Measurements from ENCODE around the gene MAST2.
"Not testable (repeated sequence)": the region's sequence is repeated elsewhere in the genome, so short reads cannot be mapped to it uniquely, and the experiment has no call there.

Gene MAST2

GRCh38 chr1:45908611-45909140, 105.3 kb downstream of the MAST2 start:
- no peak for DNase-seq

GRCh38 chr1:45911634-45912033, 108.2 kb downstream of the MAST2 start:
- no peak for DNase-seq

- DNase-seq: no peak
Observed at GRCh38 chr1:45913183-45913683, 109.8 kb downstream of the MAST2 start.

- DNase-seq: no peak
Observed at GRCh38 chr1:45913731-45914501, 110.5 kb downstream of the MAST2 start.

- no peak for DNase-seq
Observed at GRCh38 chr1:45914836-45915235, 111.4 kb downstream of the MAST2 start.

GRCh38 chr1:45922374-45922773, 119.0 kb downstream of the MAST2 start:
- DNase-seq: no peak

- DNase-seq: no peak
Observed at GRCh38 chr1:45922813-45923212, 119.4 kb downstream of the MAST2 start.

- no peak for DNase-seq
Observed at GRCh38 chr1:45923343-45923742, 119.9 kb downstream of the MAST2 start.

GRCh38 chr1:45924736-45925135, 121.3 kb downstream of the MAST2 start:
- no peak for DNase-seq

- DNase-seq: no peak
Observed at GRCh38 chr1:45925728-45926287, 122.4 kb downstream of the MAST2 start.

GRCh38 chr1:45926330-45926729, 122.9 kb downstream of the MAST2 start:
- DNase-seq: no peak

- not testable (repeated sequence) for DNase-seq
Observed at GRCh38 chr1:45927231-45927915, 124.0 kb downstream of the MAST2 start.

- DNase-seq: no peak
Observed at GRCh38 chr1:45928486-45929205, 125.2 kb downstream of the MAST2 start.

GRCh38 chr1:45929257-45929687, 125.9 kb downstream of the MAST2 start:
- DNase-seq: no peak

GRCh38 chr1:45930258-45931150, 127.1 kb downstream of the MAST2 start:
- no peak for DNase-seq

- not testable (repeated sequence) for DNase-seq
Observed at GRCh38 chr1:45932205-45932604, 128.8 kb downstream of the MAST2 start.

- no peak for DNase-seq
Observed at GRCh38 chr1:45934947-45935346, 131.5 kb downstream of the MAST2 start.

GRCh38 chr1:45938029-45938428, 134.6 kb downstream of the MAST2 start:
- DNase-seq: no peak

- no peak for DNase-seq
Observed at GRCh38 chr1:45942411-45942810, 139.0 kb downstream of the MAST2 start.

GRCh38 chr1:45943185-45943584, 139.8 kb downstream of the MAST2 start:
- no peak for DNase-seq

GRCh38 chr1:45945426-45945825, 142.0 kb downstream of the MAST2 start:
- no peak for DNase-seq

- DNase-seq: not testable (repeated sequence)
Observed at GRCh38 chr1:45949462-45949861, 146.1 kb downstream of the MAST2 start.
